NCI-H82 treated with DMSO at 0.1 percent for 48 hours (cell line): ENCODE data around the gene BST1.
"Not testable (repeated sequence)": the region's sequence is repeated elsewhere in the genome, so short reads cannot be mapped to it uniquely, and the experiment has no call there.

Source experiments
- DNase-seq: peaks from one replicate; lab custom pipeline; 2025; ENCODE audit not compliant: unreplicated experiment; lab: John Stamatoyannopoulos, UW

The BST1 gene

GRCh38 chr4:15742637-15743036 lies 39.8 kb downstream of the BST1 start:
- DNase-seq: no peak

- DNase-seq: no peak
These were observed 41.2 kb downstream of the BST1 start for GRCh38 chr4:15744016-15744545.

GRCh38 chr4:15746110-15746509 lies 43.2 kb downstream of the BST1 start:
- no peak for DNase-seq

- no peak for DNase-seq
These were observed 46.1 kb downstream of the BST1 start for GRCh38 chr4:15749001-15749400.

GRCh38 chr4:15751153-15751552 lies 48.3 kb downstream of the BST1 start:
- DNase-seq: no peak

GRCh38 chr4:15753081-15753480 lies 50.2 kb downstream of the BST1 start:
- no peak for DNase-seq

GRCh38 chr4:15753786-15754185 lies 50.9 kb downstream of the BST1 start:
- no peak for DNase-seq

GRCh38 chr4:15754323-15754722 lies 51.5 kb downstream of the BST1 start:
- no peak for DNase-seq

- DNase-seq: no peak
These were observed 52.7 kb downstream of the BST1 start for GRCh38 chr4:15755321-15756155.

- no peak for DNase-seq
These were observed 53.5 kb downstream of the BST1 start for GRCh38 chr4:15756361-15756861.

- DNase-seq: no peak
These were observed 54.2 kb downstream of the BST1 start for GRCh38 chr4:15757054-15757453.

- no peak for DNase-seq
These were observed 55.4 kb downstream of the BST1 start for GRCh38 chr4:15758294-15758693.

GRCh38 chr4:15762460-15762859 lies 59.6 kb downstream of the BST1 start:
- DNase-seq: not testable (repeated sequence)

- DNase-seq: no peak
These were observed 62.5 kb downstream of the BST1 start for GRCh38 chr4:15765391-15765790.

GRCh38 chr4:15765910-15766697 lies 63.2 kb downstream of the BST1 start:
- DNase-seq: no peak

- DNase-seq: no peak
These were observed 64.0 kb downstream of the BST1 start for GRCh38 chr4:15766821-15767220.

GRCh38 chr4:15769202-15769601 lies 66.3 kb downstream of the BST1 start:
- no peak for DNase-seq

GRCh38 chr4:15771216-15772058 lies 68.6 kb downstream of the BST1 start:
- DNase-seq: no peak

- DNase-seq: no peak
These were observed 71.2 kb downstream of the BST1 start for GRCh38 chr4:15774020-15774420.

GRCh38 chr4:15776871-15777648 lies 74.2 kb downstream of the BST1 start:
- no peak for DNase-seq
